Measurements from ENCODE around the gene PHEX.

PHEX gene

GRCh38 chrX:22109442-22109841 lies 77.3 kb downstream of the PHEX start:
- no peak for DNase-seq

- DNase-seq = no peak
These were observed 78.8 kb downstream of the PHEX start for GRCh38 chrX:22110729-22111494.

- DNase-seq = no peak
These were observed 84.8 kb downstream of the PHEX start for GRCh38 chrX:22116605-22117546.

GRCh38 chrX:22117633-22118032 lies 85.5 kb downstream of the PHEX start:
- no peak for DNase-seq

- no peak for DNase-seq
These were observed 86.2 kb downstream of the PHEX start for GRCh38 chrX:22118161-22118830.

- DNase-seq = no peak
These were observed 89.0 kb downstream of the PHEX start for GRCh38 chrX:22121161-22121560.

- no peak for DNase-seq
These were observed 90.4 kb downstream of the PHEX start for GRCh38 chrX:22122510-22122909.

- no peak for DNase-seq
These were observed 92.0 kb downstream of the PHEX start for GRCh38 chrX:22124098-22124497.

- no peak for DNase-seq
These were observed 93.4 kb downstream of the PHEX start for GRCh38 chrX:22125481-22125880.

- no peak for DNase-seq
These were observed 94.2 kb downstream of the PHEX start for GRCh38 chrX:22126327-22126726.

- DNase-seq = no peak
These were observed 96.8 kb downstream of the PHEX start for GRCh38 chrX:22128961-22129360.

- DNase-seq = no peak
These were observed 102.6 kb downstream of the PHEX start for GRCh38 chrX:22134681-22135080.

GRCh38 chrX:22135171-22135711 lies 103.1 kb downstream of the PHEX start:
- peak in 2 of 14 donors; percentile 10 to 11 for DNase-seq

- DNase-seq = peak in 8 of 14 donors; percentile 2 to 69 (median 18)
These were observed 104.0 kb downstream of the PHEX start for GRCh38 chrX:22135994-22136684.

- no peak for DNase-seq
These were observed 104.6 kb downstream of the PHEX start for GRCh38 chrX:22136711-22137110.

- DNase-seq = no peak
These were observed 107.7 kb downstream of the PHEX start for GRCh38 chrX:22139822-22140221.

GRCh38 chrX:22141047-22141730 lies 109.1 kb downstream of the PHEX start:
- no peak for DNase-seq

- no peak for DNase-seq
These were observed 115.1 kb downstream of the PHEX start for GRCh38 chrX:22147214-22147613.

- DNase-seq = no peak
These were observed 115.8 kb downstream of the PHEX start for GRCh38 chrX:22147942-22148341.

- no peak for DNase-seq
These were observed 116.4 kb downstream of the PHEX start for GRCh38 chrX:22148565-22148964.

- DNase-seq = no peak
These were observed 118.2 kb downstream of the PHEX start for GRCh38 chrX:22150371-22150770.
